Osteoblast (primary cell): Measurements from ENCODE around the gene ATXN3L. TPM values are rescaled to one million over a fixed set of nuclear protein-coding genes. Genes with fewer than 3 reads are reported as not detected.

ENCODE experiments used
- DNase-seq: peaks from one replicate; pipeline ENCODE4 v3.0.0; 2011; ENCODE audit warnings: low spot score, mixed read lengths; ENCODE audit not compliant: insufficient read length; ENCODE audit errors: missing footprints
- H2AFZ ChIP-seq: 2 replicates; pipeline ENCODE4 v1.6.0; 2011; ENCODE audit warnings: mild to moderate bottlenecking, low read length
- H3K27ac ChIP-seq: 2 replicates; pipeline ENCODE4 v1.5.1; 2011; ENCODE audit warnings: mild to moderate bottlenecking, low read depth, low read length, moderate library complexity
- H3K27me3 ChIP-seq: 2 replicates; pipeline ENCODE4 v1.6.0; 2012; ENCODE audit warnings: mild to moderate bottlenecking, control low read depth, inconsistent platforms, low read length, moderate library complexity; ENCODE audit not compliant: insufficient read depth
- H3K36me3 ChIP-seq: 2 replicates; pipeline ENCODE4 v1.5.1; 2011; ENCODE audit warnings: mild to moderate bottlenecking, low read length, control low read depth, moderate library complexity; ENCODE audit not compliant: insufficient read depth
- H3K4me1 ChIP-seq: 2 replicates; pipeline ENCODE4 v1.5.1; 2011; ENCODE audit warnings: mild to moderate bottlenecking, low read length, control low read depth, moderate library complexity; ENCODE audit not compliant: insufficient read depth
- H3K4me2 ChIP-seq: 2 replicates; pipeline ENCODE4 v1.6.0; 2011; ENCODE audit warnings: mild to moderate bottlenecking, low read length; ENCODE audit not compliant: insufficient read depth
- H3K4me3 ChIP-seq: fragments of 200-600 bp; sonication (generic); 3 replicates; pipeline ENCODE4 v1.5.1; 2012; ENCODE audit warnings: mild to moderate bottlenecking, low read length, inconsistent platforms; ENCODE audit not compliant: insufficient read depth
- H3K79me2 ChIP-seq: 2 replicates; pipeline ENCODE4 v1.6.0; 2012; ENCODE audit warnings: mild to moderate bottlenecking, low read length, control low read depth, inconsistent platforms; ENCODE audit not compliant: insufficient read depth
- H3K9me3 ChIP-seq: 2 replicates; pipeline ENCODE4 v1.5.1; 2011; ENCODE audit warnings: low read depth, low read length, control low read depth
- H4K20me1 ChIP-seq: 2 replicates; pipeline ENCODE4 v1.6.0; 2012; ENCODE audit warnings: mild to moderate bottlenecking, low read length, control low read depth; ENCODE audit not compliant: insufficient read depth
- total RNA-seq: library from RNA; depleted of rRNA; stranded (reverse); fragments of >200 nt; gene quantifications from 2 replicates; pipeline ENCODE4 v1.2.3, GENCODE V29; 2012
- TF ChIP-seq, protein P1 (sequence below): IDR thresholded peaks from 2 replicates; pipeline ENCODE4 v1.5.1; 2011; ENCODE audit warnings: mild to moderate bottlenecking, low read depth, low read length, moderate library complexity; ENCODE audit errors: extremely low read depth

ATXN3L gene
- total RNA-seq, 1 donor: not detected

DNA sequence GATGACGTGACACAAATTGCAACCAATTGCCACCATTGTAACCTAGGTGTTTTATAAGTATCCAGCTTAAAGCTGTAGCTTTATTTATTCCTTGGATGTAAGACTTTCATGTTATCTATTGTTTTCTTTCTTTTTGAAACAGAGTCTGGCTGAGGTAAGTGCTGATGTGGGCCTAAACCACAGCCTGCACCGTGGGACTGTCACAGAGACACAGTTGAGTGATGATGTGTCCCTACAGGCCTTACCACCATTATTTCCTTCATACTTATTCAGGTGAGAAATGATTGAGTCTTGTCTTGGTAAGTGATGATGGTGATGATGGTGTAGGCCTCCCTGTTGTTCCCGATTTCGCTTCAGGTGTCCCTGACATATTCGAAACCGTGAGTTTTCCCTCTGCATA lies 8.3 kb downstream of the ATXN3L start:
- Histone ChIP-seq H2AFZ (no peak overlapping the region), H3K27ac (no peak overlapping the region), H3K4me3 (no peak overlapping the region), H3K4me2 (no peak overlapping the region), H3K9me3 (no peaks in the 10 kb centered on the region), H3K79me2 (no peaks in the 10 kb centered on the region), H4K20me1 (no peaks in the 10 kb centered on the region), H3K4me1 (no peaks in the 10 kb centered on the region), H3K36me3 (no peaks in the 10 kb centered on the region), H3K27me3 (no peaks in the 10 kb centered on the region)
- TF ChIP-seq, protein P1, sequence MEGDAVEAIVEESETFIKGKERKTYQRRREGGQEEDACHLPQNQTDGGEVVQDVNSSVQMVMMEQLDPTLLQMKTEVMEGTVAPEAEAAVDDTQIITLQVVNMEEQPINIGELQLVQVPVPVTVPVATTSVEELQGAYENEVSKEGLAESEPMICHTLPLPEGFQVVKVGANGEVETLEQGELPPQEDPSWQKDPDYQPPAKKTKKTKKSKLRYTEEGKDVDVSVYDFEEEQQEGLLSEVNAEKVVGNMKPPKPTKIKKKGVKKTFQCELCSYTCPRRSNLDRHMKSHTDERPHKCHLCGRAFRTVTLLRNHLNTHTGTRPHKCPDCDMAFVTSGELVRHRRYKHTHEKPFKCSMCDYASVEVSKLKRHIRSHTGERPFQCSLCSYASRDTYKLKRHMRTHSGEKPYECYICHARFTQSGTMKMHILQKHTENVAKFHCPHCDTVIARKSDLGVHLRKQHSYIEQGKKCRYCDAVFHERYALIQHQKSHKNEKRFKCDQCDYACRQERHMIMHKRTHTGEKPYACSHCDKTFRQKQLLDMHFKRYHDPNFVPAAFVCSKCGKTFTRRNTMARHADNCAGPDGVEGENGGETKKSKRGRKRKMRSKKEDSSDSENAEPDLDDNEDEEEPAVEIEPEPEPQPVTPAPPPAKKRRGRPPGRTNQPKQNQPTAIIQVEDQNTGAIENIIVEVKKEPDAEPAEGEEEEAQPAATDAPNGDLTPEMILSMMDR: no peak
- no peak for DNase-seq

DNA sequence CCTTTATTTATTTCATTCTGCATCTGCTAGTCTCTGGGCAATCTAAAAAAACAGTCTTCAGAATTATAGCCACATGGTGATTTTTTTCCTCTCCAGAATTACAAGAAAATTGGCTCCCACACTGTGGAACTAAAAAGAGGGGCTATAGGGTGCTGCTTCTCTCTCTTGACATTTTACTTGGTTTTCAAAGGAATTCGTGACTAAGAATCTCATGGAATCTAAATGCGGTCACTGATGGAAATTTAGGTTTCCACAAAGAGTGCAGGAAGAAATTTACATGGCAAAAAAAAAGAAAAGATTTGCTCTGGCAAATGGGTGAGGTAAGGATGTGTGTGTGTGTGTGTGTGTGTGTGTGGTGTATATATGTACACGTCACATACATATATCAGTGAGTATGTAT lies 10.2 kb downstream of the ATXN3L start:
- DNase-seq: no peak
- Histone ChIP-seq H3K27me3 (no peaks in the 10 kb centered on the region), H3K36me3 (no peaks in the 10 kb centered on the region), H3K4me3 (no peak overlapping the region), H4K20me1 (no peaks in the 10 kb centered on the region), H3K9me3 (no peaks in the 10 kb centered on the region), H3K79me2 (no peaks in the 10 kb centered on the region), H3K4me2 (no peak overlapping the region), H2AFZ (no peak overlapping the region), H3K27ac (no peak overlapping the region), H3K4me1 (no peaks in the 10 kb centered on the region)
- TF ChIP-seq, protein P1: no peak

DNA sequence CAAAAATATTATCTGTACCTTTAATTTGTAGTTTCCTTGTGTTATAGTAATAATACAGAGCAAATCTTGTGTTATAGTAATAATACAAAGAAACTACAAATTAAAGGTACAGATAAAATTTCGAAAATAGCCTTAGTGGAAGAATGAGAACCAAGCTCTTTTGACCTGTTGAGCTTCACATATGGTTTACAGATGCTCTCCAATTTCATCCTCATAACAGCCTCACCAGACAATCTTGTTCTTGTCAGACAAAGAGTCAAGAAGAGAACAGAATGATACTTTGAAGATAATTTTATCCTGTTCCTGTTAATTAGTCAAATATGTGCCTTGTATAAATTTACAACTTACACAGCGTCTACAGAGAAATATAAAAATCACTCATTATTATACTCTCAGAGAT lies 12.8 kb downstream of the ATXN3L start:
- H3K9me3 ChIP-seq: no peaks in the 10 kb centered on the region
- no peak overlapping the region for H3K4me3 ChIP-seq
- H3K79me2 ChIP-seq: no peaks in the 10 kb centered on the region
- TF ChIP-seq, protein P1: no peak
- no peaks in the 10 kb centered on the region for H3K27me3 ChIP-seq
- H4K20me1 ChIP-seq: no peaks in the 10 kb centered on the region
- H3K4me2 ChIP-seq: no peak overlapping the region
- H3K27ac ChIP-seq: no peak overlapping the region
- no peaks in the 10 kb centered on the region for H3K36me3 ChIP-seq
- no peak overlapping the region for H2AFZ ChIP-seq
- H3K4me1 ChIP-seq: no peaks in the 10 kb centered on the region
- no peak for DNase-seq

DNA sequence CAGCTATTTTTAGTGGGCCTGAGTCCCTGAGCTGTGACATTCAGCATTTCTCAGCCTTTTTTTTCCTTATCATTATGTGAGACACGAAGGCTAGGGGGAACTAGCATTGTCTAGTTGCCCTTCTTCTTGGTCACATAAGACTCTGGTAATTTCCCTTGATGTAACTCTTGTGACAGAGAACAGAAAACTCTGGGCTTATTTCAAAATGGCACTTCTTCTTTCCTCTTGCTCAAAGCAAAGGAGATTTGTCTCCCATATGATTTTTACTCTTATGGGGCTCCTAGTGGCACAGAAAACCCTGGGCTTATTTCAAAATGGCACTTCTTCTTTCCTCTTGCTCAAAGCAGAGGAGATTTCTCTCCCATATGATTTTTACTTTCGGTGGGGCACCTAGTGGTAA lies 14.7 kb downstream of the ATXN3L start:
- no peaks in the 10 kb centered on the region for H4K20me1 ChIP-seq
- no peak for DNase-seq
- H3K27ac ChIP-seq: no peak overlapping the region
- TF ChIP-seq, protein P1: no peak
- H3K79me2 ChIP-seq: no peaks in the 10 kb centered on the region
- no peaks in the 10 kb centered on the region for H3K36me3 ChIP-seq
- no peaks in the 10 kb centered on the region for H3K4me1 ChIP-seq
- no peaks in the 10 kb centered on the region for H3K27me3 ChIP-seq
- no peak overlapping the region for H3K4me2 ChIP-seq
- H3K4me3 ChIP-seq: no peak overlapping the region
- no peak overlapping the region for H2AFZ ChIP-seq
- no peaks in the 10 kb centered on the region for H3K9me3 ChIP-seq
